ENCODE data around the gene LUC7L2.

DNA sequence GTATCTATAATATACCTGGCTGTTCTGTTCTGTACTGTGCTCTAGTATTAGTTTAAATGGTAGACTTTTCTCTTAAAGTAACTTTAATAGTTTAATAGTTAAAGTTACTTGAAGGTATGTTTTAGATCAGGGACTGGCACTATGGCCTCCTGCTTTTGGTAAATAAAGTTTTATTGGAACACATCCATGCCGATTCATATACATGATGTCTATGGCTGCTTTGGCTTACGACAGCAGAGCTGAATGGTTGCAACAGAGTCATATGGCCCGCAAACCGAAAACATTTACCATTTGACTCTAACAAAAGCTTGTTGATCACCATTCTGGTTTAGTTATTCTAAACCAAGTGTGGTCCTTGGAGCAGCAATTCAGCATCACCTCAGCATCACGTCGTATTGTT is 6.7 kb downstream of the LUC7L2 start:
- TF ChIP-seq CEBPB (IDR thresholded peaks at IDR 0.05) (no peak), TCF12 (IDR thresholded peaks at IDR 0.05; ENCODE audit: low read depth) (no peak), TAF1 (IDR thresholded peaks at IDR 0.05; ENCODE audit: low read depth) (no peak)

Measured in Ishikawa (cell line).